ENCODE results near the gene ACOT13.
"Not testable (repeated sequence)": the region's sequence is repeated elsewhere in the genome, so short reads cannot be mapped to it uniquely, and the experiment has no call there.

The ACOT13 gene

DNA sequence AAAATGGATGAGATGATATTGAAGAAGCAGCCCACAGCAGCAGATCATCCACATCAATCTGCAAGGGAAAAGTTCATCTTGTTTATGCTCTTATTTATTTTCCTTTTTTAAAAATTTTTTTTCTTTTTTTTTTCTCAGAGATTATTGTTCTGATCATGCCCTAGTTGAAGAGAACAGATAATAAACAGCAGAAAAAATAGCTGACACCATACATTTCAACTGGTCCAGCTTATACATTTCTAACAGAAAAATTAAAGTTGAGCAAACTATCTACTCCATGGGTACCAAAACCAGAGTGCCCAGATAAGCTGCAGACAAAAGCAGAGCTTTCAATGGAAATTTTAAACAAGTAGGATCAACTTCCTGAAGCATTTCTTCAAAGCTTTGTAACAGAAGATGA is 30.2 kb upstream of the ACOT13 start:
- H3K4me3 ChIP-seq (ENCODE audit: low read depth, low read length), result no peak overlapping the region
- TF ChIP-seq, protein P1, sequence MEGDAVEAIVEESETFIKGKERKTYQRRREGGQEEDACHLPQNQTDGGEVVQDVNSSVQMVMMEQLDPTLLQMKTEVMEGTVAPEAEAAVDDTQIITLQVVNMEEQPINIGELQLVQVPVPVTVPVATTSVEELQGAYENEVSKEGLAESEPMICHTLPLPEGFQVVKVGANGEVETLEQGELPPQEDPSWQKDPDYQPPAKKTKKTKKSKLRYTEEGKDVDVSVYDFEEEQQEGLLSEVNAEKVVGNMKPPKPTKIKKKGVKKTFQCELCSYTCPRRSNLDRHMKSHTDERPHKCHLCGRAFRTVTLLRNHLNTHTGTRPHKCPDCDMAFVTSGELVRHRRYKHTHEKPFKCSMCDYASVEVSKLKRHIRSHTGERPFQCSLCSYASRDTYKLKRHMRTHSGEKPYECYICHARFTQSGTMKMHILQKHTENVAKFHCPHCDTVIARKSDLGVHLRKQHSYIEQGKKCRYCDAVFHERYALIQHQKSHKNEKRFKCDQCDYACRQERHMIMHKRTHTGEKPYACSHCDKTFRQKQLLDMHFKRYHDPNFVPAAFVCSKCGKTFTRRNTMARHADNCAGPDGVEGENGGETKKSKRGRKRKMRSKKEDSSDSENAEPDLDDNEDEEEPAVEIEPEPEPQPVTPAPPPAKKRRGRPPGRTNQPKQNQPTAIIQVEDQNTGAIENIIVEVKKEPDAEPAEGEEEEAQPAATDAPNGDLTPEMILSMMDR (IDR thresholded peaks at IDR 0.05; ENCODE audit: low read depth, low read length), result no peak

DNA sequence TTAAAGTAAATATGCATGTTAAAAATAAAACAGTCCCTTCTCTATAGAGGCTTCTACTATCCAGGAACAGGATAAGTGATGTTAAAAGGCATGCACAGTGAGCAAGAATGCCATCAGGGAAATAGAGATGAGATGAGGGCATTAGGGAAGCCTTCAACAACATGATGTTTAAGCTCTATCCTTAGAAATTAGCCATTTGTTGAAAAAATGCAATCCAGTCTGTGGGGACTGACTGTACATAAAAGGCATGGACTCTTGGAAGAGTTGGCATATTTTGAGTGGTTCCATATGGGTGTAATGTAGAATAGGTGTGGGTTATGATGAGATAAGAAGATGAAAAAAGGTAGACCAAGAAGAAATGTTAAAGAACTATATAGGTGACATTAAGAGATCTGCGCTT is 26.7 kb upstream of the ACOT13 start:
- H3K4me3 ChIP-seq (ENCODE audit: low read depth, low read length), result no peak overlapping the region
- TF ChIP-seq, protein P1 (IDR thresholded peaks at IDR 0.05; ENCODE audit: low read depth, low read length), result no peak

DNA sequence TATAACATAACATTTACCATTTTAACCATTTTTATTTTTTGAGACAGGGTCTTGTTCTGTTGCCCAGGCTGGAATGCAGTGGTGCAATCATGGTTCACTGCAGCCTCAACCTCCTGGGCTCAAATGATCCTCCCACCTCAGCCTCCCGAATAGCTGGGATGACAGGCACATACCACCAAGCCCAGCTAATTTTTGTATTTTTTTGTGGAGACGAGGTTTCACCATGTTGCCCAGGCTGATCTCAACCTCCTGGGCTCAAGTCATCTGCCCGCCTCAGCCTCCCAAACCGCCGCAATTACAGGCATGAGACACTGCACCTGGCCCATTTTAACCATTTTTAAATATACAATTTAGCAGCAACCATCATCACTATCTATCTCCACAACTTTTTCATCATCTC is 26.2 kb upstream of the ACOT13 start:
- H3K4me3 ChIP-seq (ENCODE audit: low read depth, low read length), result not testable (repeated sequence)

DNA sequence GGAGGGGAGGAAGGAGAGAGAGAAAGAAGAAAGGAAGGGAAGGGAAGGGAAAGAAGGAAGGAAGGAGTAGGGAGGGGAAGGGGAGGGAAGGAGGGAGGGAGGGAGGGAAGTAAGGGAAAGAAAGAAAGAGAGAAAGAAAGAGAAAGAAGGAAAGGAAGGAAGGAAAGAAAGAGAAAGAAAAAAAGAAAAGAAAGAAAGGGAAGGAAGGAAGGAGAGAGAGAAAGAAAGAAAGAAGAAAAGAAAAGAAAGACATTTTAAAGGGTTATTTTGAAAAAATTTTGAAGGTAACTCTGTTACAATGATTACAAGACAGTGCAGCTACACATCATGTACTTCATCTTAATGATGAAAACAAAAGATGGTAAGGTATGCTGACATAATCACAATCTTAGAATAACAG is 24.8 kb upstream of the ACOT13 start:
- no peak overlapping the region for H3K4me3 ChIP-seq (ENCODE audit: low read depth, low read length)
- TF ChIP-seq, protein P1 (IDR thresholded peaks at IDR 0.05; ENCODE audit: low read depth, low read length), result no peak

DNA sequence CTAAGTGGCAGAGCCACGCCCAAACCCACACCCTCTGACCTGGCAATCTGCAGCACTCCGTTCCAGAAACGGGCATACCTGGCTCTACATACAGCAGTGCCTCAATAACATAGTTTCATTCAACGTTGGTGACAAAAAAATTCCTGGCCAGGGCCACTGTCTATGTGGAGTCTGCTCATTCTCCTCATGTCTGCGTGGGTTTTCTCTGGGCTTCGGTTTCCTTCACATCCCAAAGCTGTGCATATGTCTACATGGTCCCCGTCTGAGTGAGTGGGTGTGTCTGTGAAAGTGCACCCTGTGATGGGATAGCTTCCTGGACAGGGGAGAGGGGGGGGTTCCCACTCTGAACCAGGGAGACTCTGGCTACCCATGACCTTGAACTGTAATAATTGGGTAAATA is 23.0 kb upstream of the ACOT13 start:
- H3K4me3 ChIP-seq (ENCODE audit: low read depth, low read length), result no peak overlapping the region
- TF ChIP-seq, protein P1 (IDR thresholded peaks at IDR 0.05; ENCODE audit: low read depth, low read length), result no peak

DNA sequence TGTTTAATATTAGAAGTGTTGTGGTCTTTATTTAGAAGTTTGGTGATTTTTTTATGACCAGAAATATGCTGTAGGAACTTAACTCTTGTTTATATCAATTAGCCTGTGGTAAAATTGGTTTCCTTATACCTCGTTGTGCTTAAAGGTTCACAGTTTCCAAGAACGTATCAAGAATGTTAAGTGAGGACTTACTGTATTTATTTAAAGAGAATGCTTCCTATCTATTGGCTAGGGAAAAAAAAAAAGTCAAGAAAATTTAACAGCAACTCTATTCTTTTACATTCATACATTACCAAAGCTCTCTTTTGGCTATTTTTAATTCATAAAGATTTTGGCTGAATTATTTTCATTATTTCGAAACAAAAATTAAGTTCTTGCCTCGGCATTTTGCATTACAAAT is 22.5 kb upstream of the ACOT13 start:
- no peak overlapping the region for H3K4me3 ChIP-seq (ENCODE audit: low read depth, low read length)
- TF ChIP-seq, protein P1 (IDR thresholded peaks at IDR 0.05; ENCODE audit: low read depth, low read length), result no peak

GRCh38 chr6:24646771-24647170 is 20.1 kb upstream of the ACOT13 start:
- no peak overlapping the region for H3K4me3 ChIP-seq (ENCODE audit: low read depth, low read length)
- TF ChIP-seq, protein P1 (IDR thresholded peaks at IDR 0.05; ENCODE audit: low read depth, low read length), result no peak

DNA sequence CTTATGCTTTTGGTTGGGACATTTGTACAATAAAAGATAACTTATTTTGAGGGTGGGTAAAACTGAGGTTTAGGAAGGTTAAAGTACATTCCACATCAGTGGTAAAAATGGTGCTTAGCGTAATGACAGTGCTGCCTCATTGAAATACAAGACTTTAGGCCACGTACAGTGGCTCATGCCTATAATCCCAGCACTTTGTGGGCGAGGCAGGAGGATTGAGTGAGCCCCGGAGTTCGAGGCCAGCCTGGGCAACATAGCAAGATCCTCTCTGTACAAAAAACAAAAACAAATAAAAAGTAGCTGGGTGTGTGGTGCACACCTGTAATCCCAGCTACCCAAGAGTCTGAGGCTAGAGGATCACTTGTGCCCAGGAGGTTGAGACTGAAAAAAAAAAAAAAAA is 18.6 kb upstream of the ACOT13 start:
- TF ChIP-seq, protein P1 (IDR thresholded peaks at IDR 0.05; ENCODE audit: low read depth, low read length), result no peak

More for the DNA sequence above, 18.6 kb upstream of the ACOT13 start:
- no peak overlapping the region for H3K4me3 ChIP-seq (ENCODE audit: low read depth, low read length)
